ENCODE measurements around the gene MXRA8.

The MXRA8 gene

DNA sequence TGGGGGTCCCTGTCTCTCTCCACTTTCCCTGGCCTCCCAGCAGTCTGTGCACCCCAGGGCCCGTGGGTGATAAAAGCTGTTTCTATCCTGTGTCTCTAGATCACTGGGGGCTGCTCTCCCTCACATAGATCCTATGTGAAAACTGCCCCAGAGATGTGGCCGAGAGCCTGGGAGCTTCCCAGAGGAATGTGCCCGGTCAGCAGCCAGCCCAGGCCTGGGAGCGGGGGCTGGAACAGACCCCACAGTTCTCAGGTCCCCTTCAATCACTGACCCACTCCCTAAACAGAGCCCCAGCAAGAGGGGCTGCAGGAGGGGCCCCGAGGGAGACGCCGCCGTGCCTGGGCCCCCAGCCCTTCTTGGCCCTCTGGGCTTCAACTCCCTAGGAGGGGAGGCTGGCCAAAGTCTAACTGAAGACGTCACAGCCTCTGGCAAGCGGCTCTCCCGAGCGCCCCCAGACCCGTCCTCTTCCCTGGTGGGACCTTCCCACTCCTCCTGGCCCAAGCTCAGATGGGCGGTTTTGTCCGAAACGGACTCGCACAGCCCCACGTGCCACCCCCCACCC, 403 bp downstream of the MXRA8 start:
- TF ChIP-seq, protein P1, sequence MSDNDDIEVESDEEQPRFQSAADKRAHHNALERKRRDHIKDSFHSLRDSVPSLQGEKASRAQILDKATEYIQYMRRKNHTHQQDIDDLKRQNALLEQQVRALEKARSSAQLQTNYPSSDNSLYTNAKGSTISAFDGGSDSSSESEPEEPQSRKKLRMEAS (IDR thresholded peaks at IDR 0.05; ENCODE audit: low read depth, low read length) = no peak
- no peak for TF ChIP-seq MYC (IDR thresholded peaks at IDR 0.05; ENCODE audit: low read depth, low read length)
- TF ChIP-seq POLR2A (IDR thresholded peaks at IDR 0.05; ENCODE audit: extremely low read depth, insufficient read length) = no peak
- TF ChIP-seq, protein P2, sequence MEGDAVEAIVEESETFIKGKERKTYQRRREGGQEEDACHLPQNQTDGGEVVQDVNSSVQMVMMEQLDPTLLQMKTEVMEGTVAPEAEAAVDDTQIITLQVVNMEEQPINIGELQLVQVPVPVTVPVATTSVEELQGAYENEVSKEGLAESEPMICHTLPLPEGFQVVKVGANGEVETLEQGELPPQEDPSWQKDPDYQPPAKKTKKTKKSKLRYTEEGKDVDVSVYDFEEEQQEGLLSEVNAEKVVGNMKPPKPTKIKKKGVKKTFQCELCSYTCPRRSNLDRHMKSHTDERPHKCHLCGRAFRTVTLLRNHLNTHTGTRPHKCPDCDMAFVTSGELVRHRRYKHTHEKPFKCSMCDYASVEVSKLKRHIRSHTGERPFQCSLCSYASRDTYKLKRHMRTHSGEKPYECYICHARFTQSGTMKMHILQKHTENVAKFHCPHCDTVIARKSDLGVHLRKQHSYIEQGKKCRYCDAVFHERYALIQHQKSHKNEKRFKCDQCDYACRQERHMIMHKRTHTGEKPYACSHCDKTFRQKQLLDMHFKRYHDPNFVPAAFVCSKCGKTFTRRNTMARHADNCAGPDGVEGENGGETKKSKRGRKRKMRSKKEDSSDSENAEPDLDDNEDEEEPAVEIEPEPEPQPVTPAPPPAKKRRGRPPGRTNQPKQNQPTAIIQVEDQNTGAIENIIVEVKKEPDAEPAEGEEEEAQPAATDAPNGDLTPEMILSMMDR (IDR thresholded peaks at IDR 0.05; ENCODE audit: low read depth, low read length) = no peak
- no peak for DNase-seq (ENCODE audit: low read depth)
- no peak overlapping the region for H3K4me3 ChIP-seq (ENCODE audit: low read depth, low read length)

DNA sequence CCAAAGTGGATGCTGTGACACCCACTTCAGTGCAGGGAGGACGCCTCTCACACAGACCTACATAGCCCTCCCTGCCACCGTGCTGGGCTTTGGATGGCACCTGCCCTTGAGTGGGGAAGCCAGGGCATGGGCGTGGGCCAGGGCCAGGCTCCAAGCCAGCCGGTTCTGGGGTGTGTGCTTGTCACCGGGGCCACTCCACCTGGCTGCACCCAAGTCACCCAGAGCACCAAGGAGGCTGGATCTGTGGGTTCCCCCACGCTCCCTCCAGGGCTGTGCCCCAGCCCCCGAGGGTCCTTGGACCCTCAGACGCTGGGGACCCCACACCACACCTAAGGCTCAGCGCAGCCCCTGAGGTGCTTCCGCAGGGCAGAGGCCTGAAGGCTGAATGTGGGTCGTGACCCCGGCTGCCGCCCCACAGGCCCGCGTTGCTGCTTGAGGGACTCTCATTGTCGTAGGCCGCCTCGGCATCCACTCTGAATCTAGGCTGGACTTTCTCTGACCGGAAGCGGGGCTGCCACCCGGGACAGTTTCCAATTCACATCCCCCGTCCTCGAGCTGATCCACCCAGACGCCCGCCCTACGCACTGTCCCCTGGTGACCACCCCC, 1.5 kb downstream of the MXRA8 start:
- DNase-seq (ENCODE audit: low read depth) = no peak
- TF ChIP-seq POLR2A (IDR thresholded peaks at IDR 0.05; ENCODE audit: extremely low read depth, insufficient read length) = no peak
- no peak overlapping the region for H3K4me3 ChIP-seq (ENCODE audit: low read depth, low read length)

DNA sequence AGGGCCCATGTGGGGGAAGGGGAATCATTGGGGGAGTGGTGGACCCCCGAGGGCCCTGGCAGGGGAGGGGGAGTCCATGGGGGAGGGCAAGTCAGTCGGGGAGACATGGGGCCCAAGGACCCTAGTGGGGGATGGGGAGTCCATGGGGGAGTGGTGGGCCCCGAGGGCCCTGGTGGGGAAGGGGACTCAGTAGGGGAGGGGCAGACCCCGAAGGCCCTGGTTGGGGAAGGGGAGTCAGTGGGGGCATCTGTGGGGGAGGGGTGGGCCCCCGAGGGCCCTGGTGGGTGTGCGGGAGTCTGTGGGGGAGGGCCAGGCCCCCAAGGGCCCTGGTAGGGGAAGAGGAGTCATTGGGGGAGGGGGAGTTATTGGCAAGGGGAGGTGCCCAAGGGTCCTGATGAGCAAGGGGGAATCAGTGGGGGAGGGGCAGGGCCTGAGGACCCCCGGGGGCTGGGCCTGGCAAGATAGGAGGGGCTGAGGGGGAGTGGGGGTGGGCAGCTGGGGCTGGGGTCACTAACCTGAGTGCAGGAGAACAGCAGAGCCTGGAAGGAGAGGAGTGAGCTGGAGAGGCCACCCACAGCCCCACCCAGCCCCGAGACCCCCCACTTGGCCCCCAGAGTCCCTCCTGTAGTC, 2.1 kb downstream of the MXRA8 start:
- no peak overlapping the region for H3K4me3 ChIP-seq (ENCODE audit: low read depth, low read length)
- no peak for DNase-seq (ENCODE audit: low read depth)
- TF ChIP-seq, protein P1 (IDR thresholded peaks at IDR 0.05; ENCODE audit: low read depth, low read length) = no peak
- TF ChIP-seq POLR2A (IDR thresholded peaks at IDR 0.05; ENCODE audit: extremely low read depth, insufficient read length) (no peak), MYC (IDR thresholded peaks at IDR 0.05; ENCODE audit: low read depth, low read length) (no peak)
- TF ChIP-seq, protein P2 (IDR thresholded peaks at IDR 0.05; ENCODE audit: low read depth, low read length) = no peak

DNA sequence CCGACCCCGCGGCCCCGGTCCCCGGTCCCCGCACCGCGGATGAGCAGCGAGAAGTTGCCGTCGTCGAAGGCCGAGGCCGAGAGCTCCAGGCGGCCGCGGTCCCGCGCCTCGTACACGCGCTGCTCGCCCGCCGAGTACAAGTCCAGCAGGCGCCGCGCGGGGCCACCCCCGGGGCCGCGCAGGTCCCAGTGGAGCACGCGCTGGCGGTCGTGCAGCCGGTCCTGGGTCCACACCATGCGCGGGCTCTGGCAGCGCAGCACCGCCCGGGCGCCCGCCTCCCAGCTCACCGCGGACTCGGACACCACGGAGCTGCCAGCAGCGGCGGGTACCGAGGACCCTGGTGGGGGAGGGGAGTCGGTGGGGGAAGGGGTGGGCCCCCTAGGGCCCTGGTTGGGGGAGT, 2.9 kb downstream of the MXRA8 start:
- DNase-seq (ENCODE audit: low read depth) = no peak
- no peak overlapping the region for H3K4me3 ChIP-seq (ENCODE audit: low read depth, low read length)
- TF ChIP-seq MYC (IDR thresholded peaks at IDR 0.05; ENCODE audit: low read depth, low read length) = no peak
- no peak for TF ChIP-seq POLR2A (IDR thresholded peaks at IDR 0.05; ENCODE audit: extremely low read depth, insufficient read length)
- TF ChIP-seq, protein P2 (IDR thresholded peaks at IDR 0.05; ENCODE audit: low read depth, low read length) = no peak
- TF ChIP-seq, protein P1 (IDR thresholded peaks at IDR 0.05; ENCODE audit: low read depth, low read length) = no peak

DNA sequence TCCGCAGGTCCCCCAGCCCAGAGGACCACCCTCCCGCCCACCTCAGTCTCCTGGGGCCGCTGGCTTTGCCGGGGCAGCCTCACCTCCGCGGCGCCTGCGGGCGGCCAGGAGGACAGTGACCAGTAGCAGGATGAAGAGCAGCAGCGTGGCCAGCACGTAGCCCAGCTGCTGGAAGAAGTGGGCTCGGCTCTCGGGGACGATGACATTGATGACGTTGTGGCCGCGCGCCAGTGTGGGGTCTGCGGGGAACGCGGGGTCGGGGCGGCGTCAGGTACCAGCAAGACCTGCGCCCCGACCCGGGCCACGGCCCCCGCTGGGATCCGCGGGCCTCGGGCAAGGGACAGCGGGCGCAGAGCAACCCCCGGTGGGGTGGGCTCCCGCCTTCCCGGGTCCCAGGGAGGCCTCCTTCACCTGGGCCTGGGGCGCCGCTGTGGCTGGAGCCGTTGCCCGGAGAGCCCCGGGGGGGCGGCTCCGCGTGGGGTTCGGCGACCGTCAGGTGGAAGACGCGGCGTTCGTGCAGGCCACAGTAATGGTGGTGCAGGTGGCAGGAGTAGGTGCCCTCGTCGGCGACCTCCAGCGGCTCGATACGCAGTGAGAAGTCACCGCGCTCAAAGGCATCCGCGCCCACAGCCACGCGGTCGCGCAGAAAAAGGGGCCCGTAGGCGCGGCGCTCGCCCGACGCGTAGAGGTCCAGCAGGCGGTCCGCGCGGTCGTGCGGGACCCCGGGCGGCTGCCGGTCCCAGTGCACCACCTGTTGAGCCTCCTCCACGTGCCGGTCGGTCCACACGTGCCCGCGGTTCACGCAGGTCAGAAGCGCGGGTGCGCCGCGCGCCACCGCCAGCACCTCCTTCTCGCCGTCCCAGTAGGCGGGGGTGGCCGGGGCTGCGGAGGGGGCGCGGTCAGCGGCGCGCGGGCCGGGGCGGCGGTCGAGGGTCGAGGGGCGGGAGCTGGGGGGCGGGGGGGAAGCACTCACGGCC, 3.8 kb downstream of the MXRA8 start:
- no peak for TF ChIP-seq MYC (IDR thresholded peaks at IDR 0.05; ENCODE audit: low read depth, low read length)
- TF ChIP-seq POLR2A (IDR thresholded peaks at IDR 0.05; ENCODE audit: extremely low read depth, insufficient read length) = no peak
- TF ChIP-seq, protein P1 (IDR thresholded peaks at IDR 0.05; ENCODE audit: low read depth, low read length) = no peak
- TF ChIP-seq, protein P2 (IDR thresholded peaks at IDR 0.05; ENCODE audit: low read depth, low read length) = no peak
- no peak for DNase-seq (ENCODE audit: low read depth)
- no peak overlapping the region for H3K4me3 ChIP-seq (ENCODE audit: low read depth, low read length)
